ENCODE data around the gene KCTD8. TPM values are rescaled to one million over a fixed set of nuclear protein-coding genes. Genes with fewer than 3 reads are reported as not detected.

Gene KCTD8
- total RNA-seq (2014; rRNA removed; shearing (Covaris generic)): 0.10 TPM in 1 of 2 replicates, not detected in the other
- polyA plus RNA-seq (2014; cell fraction: nucleus; rRNA removed): not detected in 2 replicates

GRCh38 chr4:44448521-44449461 lies at the start of gene KCTD8:
KCTD8 (minus strand) TSS chr4:44448809.
- peak; percentile 64 for DNase-seq (ENCODE audit: extremely low read depth, low read depth)

GRCh38 chr4:44494810-44495701 lies 46.4 kb upstream of the KCTD8 start:
- DNase-seq (ENCODE audit: extremely low read depth, low read depth): no peak

- DNase-seq (ENCODE audit: extremely low read depth, low read depth): peak; percentile 11
These were observed 45.3 kb upstream of the KCTD8 start for GRCh38 chr4:44493924-44494323.

- no peak for DNase-seq (ENCODE audit: extremely low read depth, low read depth)
These were observed 38.7 kb upstream of the KCTD8 start for GRCh38 chr4:44487341-44487740.

GRCh38 chr4:44479731-44480130 lies 31.1 kb upstream of the KCTD8 start:
- DNase-seq (ENCODE audit: extremely low read depth, low read depth): no peak

GRCh38 chr4:44462259-44462658 lies 13.7 kb upstream of the KCTD8 start:
- DNase-seq (ENCODE audit: extremely low read depth, low read depth): no peak

- no peak for DNase-seq (ENCODE audit: extremely low read depth, low read depth)
These were observed 775 bp downstream of the KCTD8 start for GRCh38 chr4:44447563-44448504.

GRCh38 chr4:44446801-44447562 lies 1.6 kb downstream of the KCTD8 start:
- no peak for DNase-seq (ENCODE audit: extremely low read depth, low read depth)

- no peak for DNase-seq (ENCODE audit: extremely low read depth, low read depth)
These were observed 2.4 kb downstream of the KCTD8 start for GRCh38 chr4:44446191-44446590.

- no peak for DNase-seq (ENCODE audit: extremely low read depth, low read depth)
These were observed 9.9 kb downstream of the KCTD8 start for GRCh38 chr4:44438687-44439086.

GRCh38 chr4:44434247-44434646 lies 14.4 kb downstream of the KCTD8 start:
- DNase-seq (ENCODE audit: extremely low read depth, low read depth): no peak

- DNase-seq (ENCODE audit: extremely low read depth, low read depth): no peak
These were observed 22.9 kb downstream of the KCTD8 start for GRCh38 chr4:44425614-44426208.

GRCh38 chr4:44422912-44423311 lies 25.7 kb downstream of the KCTD8 start:
- DNase-seq (ENCODE audit: extremely low read depth, low read depth): no peak

GRCh38 chr4:44421330-44422065 lies 27.1 kb downstream of the KCTD8 start:
- DNase-seq (ENCODE audit: extremely low read depth, low read depth): no peak

GRCh38 chr4:44415251-44415650 lies 33.4 kb downstream of the KCTD8 start:
- DNase-seq (ENCODE audit: extremely low read depth, low read depth): no peak

- DNase-seq (ENCODE audit: extremely low read depth, low read depth): no peak
These were observed 80.0 kb downstream of the KCTD8 start for GRCh38 chr4:44368413-44369167.

GRCh38 chr4:44354172-44354571 lies 94.4 kb downstream of the KCTD8 start:
- no peak for DNase-seq (ENCODE audit: extremely low read depth, low read depth)

GRCh38 chr4:44351069-44351468 lies 97.5 kb downstream of the KCTD8 start:
- DNase-seq (ENCODE audit: extremely low read depth, low read depth): no peak

All from NCI-H460 (cell line).